IPS DF 19.7 (cell line): ENCODE data around the gene POLRMT.

ENCODE experiments used
- DNase-seq: peaks from one replicate; pipeline ENCODE4 v3.0.0-alpha.2; 2013; ENCODE audit warnings: low read depth, low spot score

The POLRMT gene

DNA sequence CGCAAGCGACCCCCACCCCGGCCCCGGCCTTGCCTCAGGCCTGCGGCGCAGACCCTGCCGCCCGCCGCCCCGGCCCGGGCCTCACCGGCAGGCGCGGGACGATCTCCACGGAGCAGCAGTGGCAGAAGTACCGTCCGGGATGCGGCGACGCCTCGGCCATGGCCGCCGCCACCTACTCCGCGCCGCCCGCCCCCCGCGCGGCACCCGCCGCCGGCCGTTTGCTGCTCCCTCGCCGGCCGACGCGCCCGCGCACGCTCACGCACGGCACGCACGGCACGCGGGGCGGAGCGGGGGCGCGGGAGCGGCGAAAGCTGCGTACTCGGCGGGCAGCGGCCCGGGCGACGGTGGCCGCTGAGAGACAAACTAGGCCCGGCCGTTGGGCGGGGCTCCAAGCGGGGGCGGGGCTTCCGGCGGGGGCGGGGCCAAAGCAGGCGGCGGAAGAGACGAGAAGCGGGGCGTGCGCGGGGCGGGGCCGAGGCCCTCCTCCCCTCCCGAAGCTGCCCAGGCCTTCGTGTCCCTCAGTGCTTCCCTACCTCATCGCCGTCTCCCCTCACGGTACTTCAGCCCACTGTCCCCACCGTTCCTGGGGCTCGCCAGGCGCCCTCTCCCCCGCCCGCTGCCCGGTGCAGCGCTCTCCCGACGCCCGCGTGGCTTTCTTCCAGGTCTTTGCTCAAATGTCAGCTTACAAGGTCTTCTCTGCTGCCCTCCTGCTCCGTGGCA lies 29.8 kb upstream of the POLRMT start, which contains the start of gene RNF126:
TSS of gene RNF126 (minus strand) at position 253 of the 720 bp plus-strand sequence. CDS start at position 160, 93 bp downstream.
- DNase-seq = peak; percentile 47

DNA sequence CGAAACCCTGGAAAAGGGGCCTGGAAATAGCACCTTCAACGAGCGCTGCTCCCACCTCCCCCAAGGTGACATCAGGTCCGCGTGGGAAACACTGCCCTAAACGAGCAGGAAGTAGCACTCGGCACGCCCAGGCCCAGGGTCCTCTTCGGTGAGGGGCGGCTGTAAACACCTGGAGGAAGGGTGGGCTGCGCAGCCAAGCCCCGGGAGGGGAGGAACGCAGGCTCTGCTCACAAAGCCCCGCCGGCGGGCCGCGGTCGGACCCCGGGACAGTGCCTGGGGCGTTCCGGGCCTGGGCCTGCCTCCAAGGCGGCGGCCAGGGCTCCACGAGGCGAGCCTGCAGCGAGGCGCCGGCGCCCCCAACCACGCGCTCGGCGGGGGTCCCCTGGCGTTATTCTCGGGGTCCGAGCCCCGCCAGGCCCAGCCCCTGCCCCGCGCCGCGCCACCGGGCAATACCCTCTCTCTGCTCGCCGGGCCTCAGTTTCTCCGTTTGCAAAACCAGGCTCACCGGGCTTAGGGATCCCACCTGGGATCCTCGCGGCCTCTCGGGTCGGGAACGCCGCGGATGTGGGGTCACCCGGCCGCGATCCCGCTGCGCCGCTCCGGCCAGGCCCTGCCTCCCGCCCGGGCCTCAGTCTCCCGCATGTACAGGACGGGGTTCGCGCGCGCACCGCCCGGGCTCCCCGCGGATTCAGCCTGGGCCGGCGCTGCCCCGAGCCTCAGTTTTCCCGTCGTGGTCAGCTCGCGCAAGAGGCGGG lies 29.0 kb upstream of the POLRMT start:
- no peak for DNase-seq

DNA sequence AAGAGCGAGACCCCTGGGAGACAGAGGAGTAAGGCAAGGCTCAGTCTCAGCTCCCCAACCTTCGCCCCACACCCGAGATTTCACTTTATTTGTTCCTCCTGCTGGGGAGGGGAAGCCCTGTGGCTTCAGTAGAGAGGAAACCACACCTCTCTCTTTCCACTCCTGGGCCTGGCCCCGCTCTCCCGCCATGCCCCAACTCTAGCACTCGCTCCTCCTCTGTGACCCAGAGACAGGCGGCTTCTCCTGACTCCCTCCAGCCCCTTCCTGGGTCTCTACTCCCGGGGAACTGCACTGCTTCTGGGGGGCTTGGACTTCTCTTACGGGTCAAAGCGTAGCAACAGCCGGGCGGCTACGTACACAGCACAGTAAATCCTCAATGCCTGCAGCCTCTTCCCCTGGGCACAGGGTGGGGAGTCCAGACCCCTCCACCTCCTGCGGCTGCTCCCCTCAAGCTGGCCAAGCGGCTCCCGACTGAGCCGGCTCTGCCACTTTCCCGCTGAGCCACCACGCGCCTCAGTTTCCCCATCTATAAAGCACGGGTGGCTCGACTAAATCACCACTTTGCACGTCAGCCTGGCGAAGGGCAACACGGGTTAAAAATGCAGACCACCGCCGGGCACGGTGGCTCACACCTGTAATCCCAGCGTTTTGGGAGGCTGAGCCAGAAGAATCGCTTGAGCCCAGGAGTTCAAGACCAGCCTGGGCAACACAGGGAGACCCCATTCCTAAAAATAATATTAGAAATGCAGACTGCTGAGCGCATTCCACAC lies 28.3 kb upstream of the POLRMT start:
- no peak for DNase-seq

DNA sequence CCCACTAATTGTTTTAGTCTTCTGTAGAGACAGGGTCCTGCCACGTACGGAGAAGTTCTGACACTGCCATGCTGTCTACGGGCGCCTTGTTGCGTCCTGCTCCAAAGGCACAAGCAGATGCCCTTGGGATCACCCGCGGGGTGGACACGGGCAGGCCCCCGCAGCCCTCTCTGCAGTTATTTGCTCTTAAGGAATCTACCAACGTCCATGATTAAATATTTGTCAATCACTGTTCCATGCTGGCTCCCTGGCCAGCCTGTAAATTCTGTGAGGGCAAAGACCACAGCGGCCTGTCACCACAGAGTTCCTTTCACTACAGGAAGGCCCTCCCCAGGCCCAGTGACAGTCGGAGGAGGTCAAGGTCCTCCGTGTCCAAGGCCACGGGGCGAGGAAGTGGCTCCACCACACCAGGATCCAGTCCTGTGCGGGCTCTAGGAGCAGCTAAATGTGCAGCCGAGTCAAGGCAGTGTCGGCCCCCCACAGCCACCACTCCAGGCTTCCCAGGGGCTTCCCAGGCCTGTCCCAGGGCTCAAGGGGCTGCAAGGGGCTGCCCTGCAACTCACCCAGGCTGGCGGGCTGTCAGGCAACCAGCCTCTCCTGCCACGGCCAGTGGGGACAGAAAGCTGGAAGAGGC lies 27.6 kb upstream of the POLRMT start:
- DNase-seq = no peak

DNA sequence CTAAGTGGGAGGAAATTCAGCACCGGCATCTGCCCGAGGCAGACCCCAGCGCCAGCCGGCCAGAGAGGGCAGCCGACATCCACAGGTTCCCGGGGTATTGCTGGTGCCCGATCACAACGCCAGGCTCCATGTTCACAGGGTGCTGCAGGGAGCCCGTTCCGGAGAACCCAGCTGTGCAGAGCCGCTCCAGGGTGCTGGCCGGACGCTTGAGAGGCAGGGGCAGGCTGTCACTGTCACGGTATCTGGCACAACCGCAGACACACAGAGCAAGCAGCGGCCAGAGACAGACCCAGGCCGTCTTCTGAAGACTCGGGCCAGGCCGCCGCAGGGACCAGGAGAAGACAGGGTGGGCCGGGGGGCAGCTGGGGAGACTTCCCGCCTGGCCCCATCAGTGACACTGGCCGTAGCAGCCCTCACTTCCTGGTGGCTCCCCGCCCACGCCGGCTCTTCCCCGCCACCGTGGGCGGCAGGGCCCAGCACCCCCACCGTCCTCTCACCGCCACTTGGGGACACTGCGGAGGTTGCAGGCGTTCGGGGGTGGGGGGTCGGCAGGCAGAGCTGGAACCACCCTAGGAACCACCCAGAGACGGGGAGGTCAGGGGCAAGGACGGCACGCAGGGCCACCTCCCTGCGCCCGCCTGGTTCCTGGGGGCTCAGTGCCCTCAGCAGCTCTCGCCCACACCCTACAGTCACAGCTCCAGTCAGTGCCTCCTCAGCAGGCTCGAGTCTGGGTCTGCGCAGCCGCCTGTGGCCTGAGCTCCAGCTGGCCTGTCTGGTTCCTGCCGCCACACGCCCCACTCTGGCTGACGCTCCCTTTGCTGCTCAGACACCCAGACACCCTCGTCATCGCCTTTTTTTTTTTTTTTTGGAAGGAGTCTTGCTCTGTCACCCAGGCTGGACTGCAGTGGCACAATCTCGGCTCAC lies 25.8 kb upstream of the POLRMT start:
- no peak for DNase-seq

- DNase-seq = no peak
Measured at GRCh38 chr19:658059-658839, 24.9 kb upstream of the POLRMT start.

- DNase-seq = no peak
Measured at GRCh38 chr19:657611-658010, 24.3 kb upstream of the POLRMT start.

GRCh38 chr19:656751-657559 lies 23.6 kb upstream of the POLRMT start:
- DNase-seq = no peak

GRCh38 chr19:655691-656090 lies 22.4 kb upstream of the POLRMT start:
- DNase-seq = no peak

GRCh38 chr19:653425-653824 lies 20.1 kb upstream of the POLRMT start:
- no peak for DNase-seq

DNA sequence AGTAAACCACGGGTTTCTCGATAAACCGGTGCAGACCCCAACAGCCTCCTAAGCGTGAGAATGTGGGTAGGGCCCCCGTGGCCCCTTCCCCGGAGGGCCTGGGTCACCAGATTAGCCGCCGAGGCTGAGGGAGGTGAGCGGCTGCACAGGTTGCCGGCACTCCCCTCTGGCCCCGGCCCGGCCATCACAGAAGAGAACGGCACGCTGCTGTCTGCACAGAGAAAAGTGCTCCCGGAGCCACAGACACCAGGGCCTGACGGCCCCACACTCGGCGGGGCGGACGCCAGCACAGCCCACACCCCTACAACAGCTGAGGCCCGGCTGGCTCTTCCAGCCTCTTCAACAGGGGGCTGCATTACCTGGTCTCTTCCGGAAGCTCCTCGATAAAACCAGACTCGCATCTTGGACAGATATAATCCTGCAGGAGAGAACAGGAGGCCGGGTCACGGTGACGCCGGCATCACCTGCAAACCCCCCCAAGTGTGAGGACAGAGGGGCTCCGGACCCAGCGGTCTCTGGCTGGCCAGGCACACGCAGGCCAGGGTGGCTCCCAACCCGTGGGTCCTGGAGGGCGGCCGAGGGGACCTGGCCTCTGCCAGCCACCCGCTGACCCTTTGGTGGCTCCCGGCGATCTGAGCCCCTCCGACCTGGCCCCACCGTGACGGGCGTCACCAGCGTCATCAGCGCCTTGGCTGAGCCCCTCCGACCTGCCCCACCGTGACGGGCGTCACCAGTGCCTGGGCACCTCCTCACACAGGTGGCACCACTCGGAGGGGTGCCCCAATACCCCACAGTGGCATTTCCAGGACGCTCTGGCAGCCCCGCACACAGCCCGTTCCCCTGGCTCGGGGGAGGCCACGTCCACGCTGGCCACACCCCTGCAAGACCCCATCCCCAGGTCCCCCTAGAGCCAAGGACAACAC lies 19.4 kb upstream of the POLRMT start:
- DNase-seq = no peak

GRCh38 chr19:651991-652390 lies 18.7 kb upstream of the POLRMT start:
- no peak for DNase-seq

GRCh38 chr19:651114-651818 lies 17.9 kb upstream of the POLRMT start:
- no peak for DNase-seq

GRCh38 chr19:650121-650520 lies 16.8 kb upstream of the POLRMT start:
- DNase-seq = no peak

DNA sequence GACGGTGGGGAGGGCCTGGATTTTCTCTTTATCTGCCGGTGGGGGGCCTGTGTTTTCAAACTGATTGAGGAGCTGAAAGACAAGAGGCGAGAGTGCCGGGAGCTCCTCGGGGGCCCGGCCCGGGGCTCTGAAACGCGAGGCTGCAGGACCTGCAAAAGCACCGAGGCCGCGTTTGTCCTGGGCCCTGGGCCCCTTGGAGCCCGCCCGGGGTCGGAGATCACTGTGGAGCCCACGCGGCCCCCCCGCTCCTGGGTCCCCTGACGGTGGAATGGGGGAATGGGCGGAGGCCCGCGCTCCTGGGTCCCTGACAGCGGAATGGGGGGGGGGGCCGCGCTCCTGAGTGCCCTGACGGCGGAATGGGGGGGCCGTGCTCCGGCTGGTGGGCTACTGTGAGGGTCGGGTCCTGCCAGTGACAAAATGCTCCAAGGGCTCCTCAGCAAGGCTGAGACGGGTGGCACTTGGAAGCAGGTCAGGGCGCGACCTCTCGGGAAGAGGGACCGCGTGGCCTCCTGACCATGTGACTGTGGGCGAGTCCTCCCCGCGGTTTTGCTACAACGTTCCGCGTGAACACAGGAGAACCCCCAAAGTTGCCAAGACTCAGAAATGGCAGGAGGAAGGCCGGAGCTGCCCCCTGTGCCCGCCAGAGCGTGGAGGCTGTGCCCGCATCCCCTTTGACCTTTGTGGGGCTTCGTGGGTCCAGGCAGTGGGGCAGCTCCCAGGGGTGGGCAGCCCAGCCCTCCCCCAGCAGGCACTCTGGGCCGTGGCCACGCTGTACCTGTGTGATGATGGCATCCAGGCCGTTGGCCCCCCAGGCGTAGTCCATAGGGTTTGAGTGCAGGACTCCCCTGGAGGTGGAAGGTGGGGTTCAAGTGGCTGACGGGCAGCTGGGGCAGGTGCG lies 15.8 kb upstream of the POLRMT start:
- no peak for DNase-seq

- DNase-seq = no peak
Measured at GRCh38 chr19:648305-648704, 15.0 kb upstream of the POLRMT start.
